Stimulated activated CD4-positive, alpha-beta T cell treated with anti-CD3 and anti-CD28 coated beads, TNF-alpha, amount 100 ng/mL, for 4 hours (primary cell): ENCODE data around the gene THY1.
"Not testable (repeated sequence)": the region's sequence is repeated elsewhere in the genome, so short reads cannot be mapped to it uniquely, and the experiment has no call there.

ENCODE experiments used
- DNase-seq, 3 experiments: peaks; one replicate each; pipeline ENCODE4 v3.0.0-alpha.2; 2020; ENCODE audit warnings: low read depth in 3 of 3

Gene THY1

GRCh38 chr11:119422809-119423508 is at the start of gene THY1:
THY1 (minus strand) TSS chr11:119423172; CDS start chr11:119420905, 2,267 bp downstream.
- DNase-seq, result no peak

GRCh38 chr11:119472186-119472855 is 49.3 kb upstream of the THY1 start:
- no peak for DNase-seq

GRCh38 chr11:119471329-119471728 is 48.4 kb upstream of the THY1 start:
- DNase-seq, result no peak

GRCh38 chr11:119470317-119471291 is 47.6 kb upstream of the THY1 start:
- no peak for DNase-seq

- DNase-seq, result no peak
Observed at GRCh38 chr11:119469506-119469905, 46.5 kb upstream of the THY1 start.

- no peak for DNase-seq
Observed at GRCh38 chr11:119468511-119468910, 45.5 kb upstream of the THY1 start.

GRCh38 chr11:119461229-119461963 is 38.4 kb upstream of the THY1 start:
- DNase-seq, result no peak

GRCh38 chr11:119460582-119460981 is 37.6 kb upstream of the THY1 start:
- DNase-seq, result no peak

- no peak for DNase-seq
Observed at GRCh38 chr11:119460097-119460496, 37.1 kb upstream of the THY1 start.

- DNase-seq, result no peak
Observed at GRCh38 chr11:119459293-119459976, 36.5 kb upstream of the THY1 start.

GRCh38 chr11:119455708-119456107 is 32.7 kb upstream of the THY1 start:
- not testable (repeated sequence) for DNase-seq

GRCh38 chr11:119455241-119455640 is 32.3 kb upstream of the THY1 start:
- not testable (repeated sequence) for DNase-seq

- DNase-seq, result no peak
Observed at GRCh38 chr11:119453881-119454280, 30.9 kb upstream of the THY1 start.

- no peak for DNase-seq
Observed at GRCh38 chr11:119450590-119451326, 27.8 kb upstream of the THY1 start.

- no peak for DNase-seq
Observed at GRCh38 chr11:119449498-119449897, 26.5 kb upstream of the THY1 start.

GRCh38 chr11:119448380-119448779 is 25.4 kb upstream of the THY1 start:
- DNase-seq, result no peak

- no peak for DNase-seq
Observed at GRCh38 chr11:119447664-119448242, 24.8 kb upstream of the THY1 start.

GRCh38 chr11:119446871-119447663 is 24.1 kb upstream of the THY1 start:
- no peak for DNase-seq

GRCh38 chr11:119446434-119446833 is 23.5 kb upstream of the THY1 start:
- no peak for DNase-seq
